NT2/D1 (cell line): Measurements from ENCODE around the gene RFX3.

Source experiments
- SUZ12 ChIP-seq: IDR thresholded peaks from 2 replicates; pipeline ENCODE4 v1.6.1; 2011; ENCODE audit not compliant: insufficient read length, insufficient read depth; ENCODE audit errors: extremely low read depth
- ZNF274 ChIP-seq: IDR thresholded peaks from 2 replicates; pipeline ENCODE4 v1.6.1; 2011; ENCODE audit warnings: mild to moderate bottlenecking, low read depth, low read length

- TF ChIP-seq SUZ12 (no peak), ZNF274 (no peak)
These were observed 90.1 kb downstream of the RFX3 start for GRCh38 chr9:3435732-3436131.
